NCI-H748 treated with DMSO at 0.1 percent for 48 hours (cell line): ENCODE data around the gene GRIFIN.

ENCODE experiments used
- DNase-seq: peaks from one replicate; lab custom pipeline; 2025; lab: John Stamatoyannopoulos, UW

Gene GRIFIN

DNA sequence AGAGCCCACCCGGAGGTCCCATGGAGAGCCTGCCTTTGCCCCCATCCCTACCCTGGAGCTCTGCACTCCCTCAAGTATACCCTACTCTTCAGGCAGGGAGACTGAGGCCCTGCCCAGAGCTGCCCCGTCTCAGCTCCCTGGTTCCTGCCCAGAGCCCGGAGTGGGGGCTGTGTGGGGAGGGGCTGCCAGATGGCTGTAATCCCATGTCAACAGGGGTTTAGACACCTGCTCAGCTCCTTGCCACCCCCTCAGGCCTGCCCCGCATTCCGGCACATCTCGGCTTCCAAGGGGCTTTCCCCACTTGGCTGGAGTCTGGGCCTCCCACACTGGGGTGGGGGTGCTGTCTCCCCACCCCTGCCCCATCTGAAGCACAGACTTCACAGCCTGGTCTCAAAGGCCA, 22.5 kb upstream of the GRIFIN start:
- no peak for DNase-seq

DNA sequence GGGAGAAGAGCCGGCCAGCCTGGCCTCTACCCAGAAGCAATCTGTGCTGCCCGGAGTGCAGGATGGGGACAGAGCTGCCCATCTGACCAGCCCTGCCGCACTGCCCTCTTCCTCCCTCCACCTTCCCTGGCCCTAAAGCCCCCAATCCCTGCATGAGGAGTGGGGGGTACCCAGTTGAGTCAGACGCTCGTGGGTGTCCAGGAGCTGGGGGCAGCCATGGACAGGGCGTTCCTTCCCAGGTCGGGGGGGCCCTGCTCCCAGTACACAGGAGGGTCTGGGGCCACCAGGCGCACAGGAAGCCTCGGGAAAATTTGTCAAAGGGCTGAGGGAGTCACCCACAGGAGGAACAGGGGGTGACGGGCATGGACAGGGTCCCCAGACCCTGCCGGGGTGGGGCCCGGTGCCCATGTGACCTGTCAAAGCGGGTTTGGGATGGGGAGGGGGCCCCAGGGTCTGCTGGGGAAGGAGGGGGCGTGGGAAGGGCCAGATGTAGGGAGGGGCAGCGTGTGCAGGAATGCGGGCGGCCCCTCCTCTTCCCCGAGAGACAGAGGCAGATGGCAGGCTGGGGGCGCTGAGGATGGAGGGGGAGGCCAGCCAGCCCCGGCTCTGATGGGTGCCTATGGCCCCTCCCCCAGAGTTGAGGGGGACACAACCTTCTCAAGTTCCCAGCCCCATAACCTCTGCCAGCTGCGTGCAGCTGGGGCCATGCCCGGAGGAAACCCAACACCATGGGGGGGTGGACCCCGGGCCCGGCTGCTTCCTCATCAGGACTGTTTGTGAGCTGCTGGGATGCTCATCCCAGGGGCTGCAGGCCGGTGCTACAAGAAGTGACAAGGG, 21.5 kb upstream of the GRIFIN start:
- no peak for DNase-seq

- no peak for DNase-seq
Measured at GRCh38 chr7:2497065-2497464, 20.9 kb upstream of the GRIFIN start.

- DNase-seq, result no peak
Measured at GRCh38 chr7:2496375-2496774, 20.2 kb upstream of the GRIFIN start.

GRCh38 chr7:2495418-2496299, 19.5 kb upstream of the GRIFIN start:
- DNase-seq, result no peak

- no peak for DNase-seq
Measured at GRCh38 chr7:2494191-2495130, 18.3 kb upstream of the GRIFIN start.

DNA sequence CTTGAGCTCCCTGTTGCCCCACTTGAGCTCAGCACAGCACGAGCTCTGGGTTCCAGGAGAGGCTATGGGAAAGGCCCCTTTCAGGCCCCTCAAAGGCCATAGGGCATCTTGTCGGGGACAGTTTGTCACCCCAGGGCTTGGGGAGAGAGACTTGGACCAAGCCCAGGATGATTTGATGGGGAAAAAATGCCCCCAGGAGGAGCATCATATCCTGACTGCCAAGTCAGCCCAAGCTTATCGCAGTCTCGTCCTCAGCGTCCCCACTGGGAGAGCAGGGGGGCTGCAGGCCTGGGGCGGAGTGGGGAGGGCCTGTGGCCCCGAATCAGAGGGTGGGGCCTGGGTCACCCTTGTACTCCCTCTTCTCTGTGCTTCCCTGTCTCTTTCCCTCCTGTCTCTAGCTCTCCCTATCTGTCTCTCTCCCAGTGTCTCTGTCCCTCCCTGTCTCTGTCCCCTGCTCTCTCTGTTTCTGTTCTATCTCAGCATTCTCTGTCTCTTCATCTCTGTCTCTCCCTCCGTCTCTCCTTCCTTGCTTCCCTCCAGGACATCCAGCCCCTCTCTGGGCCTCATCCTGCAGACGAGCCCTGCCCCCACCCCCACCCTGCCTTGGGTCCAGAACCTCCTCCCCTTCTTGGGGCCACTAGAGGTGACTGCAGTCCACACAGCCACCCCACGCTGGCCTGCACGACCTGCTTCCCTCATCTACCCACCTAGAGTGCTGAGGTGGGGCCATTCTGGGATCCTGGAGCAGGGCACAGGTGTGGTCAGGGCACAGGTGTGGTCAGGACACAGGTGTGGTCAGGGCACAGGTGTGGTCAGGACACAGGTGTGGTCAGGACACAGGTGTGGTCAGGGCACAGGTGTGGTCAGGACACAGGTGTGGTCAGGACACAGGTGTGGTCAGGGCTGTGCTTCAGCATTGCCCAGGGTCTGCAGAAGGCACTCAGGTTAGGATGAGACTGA, 17.3 kb upstream of the GRIFIN start:
- no peak for DNase-seq

- no peak for DNase-seq
Measured at GRCh38 chr7:2492038-2492437, 15.8 kb upstream of the GRIFIN start.

- DNase-seq, result no peak
Measured at GRCh38 chr7:2490181-2490651, 14.0 kb upstream of the GRIFIN start.

- no peak for DNase-seq
Measured at GRCh38 chr7:2488681-2489080, 12.5 kb upstream of the GRIFIN start.

DNA sequence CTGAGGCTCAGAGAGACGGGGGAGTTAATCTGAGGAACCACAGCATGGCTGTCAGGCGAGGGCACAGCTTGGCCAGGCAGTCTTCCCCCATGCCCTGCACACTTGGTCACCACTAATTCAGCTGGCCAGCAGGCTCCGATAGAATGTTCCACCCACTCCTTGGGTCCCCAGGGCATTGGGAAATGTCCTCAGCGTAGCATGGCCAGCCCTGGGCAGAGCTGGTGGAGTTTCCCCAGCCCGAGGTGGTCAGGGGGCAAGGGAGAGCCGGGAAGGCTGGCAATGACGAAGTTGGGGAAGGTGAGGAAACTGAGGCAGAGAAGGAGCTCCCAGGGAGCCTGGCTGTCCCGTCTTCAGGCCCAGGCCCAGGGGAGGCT, 12.1 kb upstream of the GRIFIN start:
- no peak for DNase-seq

GRCh38 chr7:2487586-2488271, 11.5 kb upstream of the GRIFIN start:
- DNase-seq, result no peak

DNA sequence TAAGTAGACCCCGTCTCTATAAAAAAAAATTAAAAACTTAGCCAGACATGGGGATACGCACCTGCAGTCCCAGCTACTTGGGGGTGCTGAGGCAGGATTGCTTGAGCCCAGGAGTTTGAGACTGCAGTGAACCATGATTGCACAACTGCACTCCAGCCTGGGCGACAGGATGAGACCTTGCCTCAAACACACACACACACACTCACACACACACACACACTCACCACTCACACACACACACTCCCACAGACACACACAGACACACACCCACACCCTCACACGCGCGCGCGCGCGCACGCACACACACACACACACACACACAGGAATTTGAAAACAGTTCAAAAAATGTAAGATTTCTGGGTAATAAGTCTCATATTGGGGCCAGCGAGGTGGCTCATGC, 8.7 kb upstream of the GRIFIN start:
- no peak for DNase-seq

- DNase-seq, result no peak
Measured at GRCh38 chr7:2483494-2483893, 7.3 kb upstream of the GRIFIN start.

GRCh38 chr7:2482725-2483451, 6.7 kb upstream of the GRIFIN start:
- no peak for DNase-seq

- DNase-seq, result no peak
Measured at GRCh38 chr7:2481195-2481594, 5.0 kb upstream of the GRIFIN start.

- no peak for DNase-seq
Measured at GRCh38 chr7:2480070-2480408, 3.8 kb upstream of the GRIFIN start.

DNA sequence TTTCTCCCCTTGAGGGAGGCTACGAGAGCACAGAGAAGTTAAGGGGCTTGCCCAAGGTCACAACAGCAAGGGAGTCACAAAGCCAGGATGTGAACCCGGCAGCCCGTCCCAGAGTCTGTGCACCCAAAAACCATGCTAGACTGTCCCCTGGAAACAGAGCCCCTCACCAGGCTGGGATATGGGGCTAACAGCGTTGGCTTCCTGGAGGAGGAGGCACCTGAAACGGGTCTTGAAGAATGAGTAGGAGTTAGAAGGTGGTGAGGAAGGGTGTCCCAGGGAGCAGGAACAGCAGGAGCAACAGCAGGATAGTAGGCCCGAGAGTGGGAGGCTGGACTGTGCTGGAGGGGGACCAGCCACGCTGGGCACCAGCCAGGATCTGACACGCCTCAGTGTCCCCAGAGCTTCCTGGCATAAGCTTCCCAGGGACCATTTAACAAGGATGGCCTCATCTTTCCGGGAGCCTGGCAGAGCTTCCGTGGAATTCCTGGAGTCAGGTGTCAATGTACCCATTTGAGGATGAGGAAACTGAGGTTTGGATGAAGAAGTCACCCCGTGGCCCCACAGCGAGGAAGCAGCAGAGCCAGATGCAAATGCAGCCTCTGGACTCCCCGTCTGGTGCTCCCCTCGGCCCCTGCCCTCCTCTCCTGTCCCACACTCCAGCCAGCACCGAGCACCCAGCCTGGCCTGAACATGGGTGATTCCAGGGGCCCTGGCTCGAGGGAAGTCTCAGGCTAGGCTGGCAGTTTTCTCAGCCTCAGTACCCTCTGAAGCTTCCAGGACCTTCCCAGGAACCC, 3.3 kb upstream of the GRIFIN start:
- no peak for DNase-seq

GRCh38 chr7:2478800-2479199, 2.6 kb upstream of the GRIFIN start:
- DNase-seq, result no peak
